Stimulated activated CD4-positive, alpha-beta T cell treated with anti-CD3 and anti-CD28 coated beads, Interleukin-1b, Interleukin-23, amount 100 ng/mL, for 24 hours (primary cell): ENCODE results near the gene ELN.
"Not testable (repeated sequence)": the region's sequence is repeated elsewhere in the genome, so short reads cannot be mapped to it uniquely, and the experiment has no call there.

ENCODE experiments used
- DNase-seq, 4 experiments: peaks; one replicate each; pipeline ENCODE4 v3.0.0-alpha.2; 2020; ENCODE audit warnings: low read depth in 4 of 4, low spot score in 1 of 4

The ELN gene

GRCh38 chr7:74040791-74041520, 13.0 kb downstream of the ELN start:
- DNase-seq = no peak

DNA sequence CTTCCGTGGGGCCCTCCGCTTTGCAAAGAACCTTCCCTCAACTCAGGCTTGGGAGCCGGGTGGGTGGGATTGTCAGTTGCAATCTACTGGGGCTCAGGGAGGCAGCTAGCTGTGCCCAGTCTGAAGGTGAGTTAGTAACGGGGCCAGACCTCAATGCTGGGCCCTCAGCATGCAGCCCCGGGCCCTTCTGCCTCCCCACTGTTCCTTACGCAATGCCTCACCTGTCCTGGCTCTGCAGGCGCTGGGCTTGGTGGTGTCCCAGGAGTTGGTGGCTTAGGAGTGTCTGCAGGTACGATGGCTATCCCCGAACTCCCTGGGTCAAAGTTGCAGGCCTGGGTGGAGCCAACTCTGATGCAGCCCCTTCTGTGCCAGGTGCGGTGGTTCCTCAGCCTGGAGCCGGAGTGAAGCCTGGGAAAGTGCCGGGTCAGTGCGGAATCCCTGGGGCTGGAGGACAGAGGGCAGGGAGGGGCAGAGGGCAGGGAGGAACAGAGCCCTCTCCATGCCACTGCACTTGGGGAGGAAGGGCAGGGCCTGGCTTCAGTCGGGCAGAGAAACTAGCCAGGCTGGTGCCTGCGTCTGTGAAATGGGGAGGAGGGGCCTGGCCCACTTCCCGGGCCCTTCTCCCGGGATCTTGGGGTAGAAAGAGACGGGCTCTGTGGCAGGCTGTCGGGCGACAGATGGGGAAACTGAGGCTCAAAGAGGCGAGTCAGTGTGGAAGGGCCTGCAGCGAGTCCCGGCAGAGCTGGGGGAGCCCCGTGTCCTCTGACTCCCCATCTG, 15.0 kb downstream of the ELN start:
- no peak for DNase-seq

GRCh38 chr7:74043523-74043951, 15.6 kb downstream of the ELN start:
- no peak for DNase-seq

DNA sequence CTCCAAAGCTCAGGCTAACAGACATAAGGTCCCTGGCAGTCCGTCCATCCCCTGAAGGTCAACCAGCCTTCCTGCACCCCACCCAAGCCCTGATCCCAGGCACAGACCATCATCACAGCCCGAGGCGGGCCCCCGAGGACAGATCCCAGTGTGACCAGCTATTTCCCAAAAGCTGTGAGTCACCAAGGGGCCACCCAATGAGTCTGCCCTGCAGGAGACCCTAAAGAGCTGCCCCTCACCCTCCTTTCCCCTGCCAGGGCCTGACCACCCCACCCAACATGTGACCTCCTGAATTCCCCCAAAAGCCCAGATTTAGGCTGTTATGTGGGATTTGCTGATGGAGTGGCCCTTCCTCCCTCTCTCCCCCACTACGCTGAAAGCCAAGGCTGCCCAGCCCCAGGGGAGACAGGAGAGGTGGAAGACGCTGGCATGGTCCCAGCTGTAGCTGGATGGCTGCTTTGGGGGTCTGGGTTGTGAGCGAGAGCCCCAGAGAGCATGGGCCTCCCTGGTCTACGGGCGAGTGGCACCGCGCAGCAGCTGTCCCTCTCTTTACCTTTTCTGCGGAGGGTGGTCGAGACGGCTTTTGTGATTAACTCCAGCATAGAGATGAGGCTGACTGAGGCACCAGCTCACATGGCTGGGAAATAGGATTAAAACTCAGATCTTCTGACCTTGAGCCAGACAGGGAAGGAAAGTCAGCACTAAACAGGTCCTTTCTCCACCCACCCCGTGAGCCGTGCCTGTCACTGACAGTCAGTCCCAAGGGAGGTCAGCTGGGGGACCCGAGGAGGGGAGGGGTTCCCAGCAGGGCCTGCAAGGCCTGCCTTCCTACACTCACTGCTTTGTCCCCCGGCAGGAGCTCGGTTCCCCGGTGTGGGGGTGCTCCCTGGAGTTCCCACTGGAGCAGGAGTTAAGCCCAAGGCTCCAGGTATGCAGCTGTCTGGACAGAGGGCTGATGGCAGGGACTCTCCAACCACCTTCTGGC, 16.7 kb downstream of the ELN start:
- no peak for DNase-seq

DNA sequence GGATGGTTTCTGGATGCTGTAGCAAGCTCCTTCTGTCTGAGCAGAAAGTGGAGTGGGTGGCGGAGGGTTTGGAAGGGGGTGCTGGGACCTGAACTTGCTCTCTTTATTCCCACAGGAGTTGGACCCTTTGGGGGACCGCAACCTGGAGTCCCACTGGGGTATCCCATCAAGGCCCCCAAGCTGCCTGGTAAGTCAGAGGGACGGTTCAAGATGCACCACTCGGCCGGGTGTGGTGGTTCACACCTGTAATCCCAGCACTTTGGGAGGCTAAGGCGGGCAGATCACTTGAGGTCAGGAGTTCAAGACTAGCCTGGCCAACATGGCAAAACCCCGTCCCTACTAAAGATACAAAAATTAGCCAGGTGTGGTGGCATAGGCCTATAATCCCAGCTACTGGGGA, 18.6 kb downstream of the ELN start:
- not testable (repeated sequence) for DNase-seq

DNA sequence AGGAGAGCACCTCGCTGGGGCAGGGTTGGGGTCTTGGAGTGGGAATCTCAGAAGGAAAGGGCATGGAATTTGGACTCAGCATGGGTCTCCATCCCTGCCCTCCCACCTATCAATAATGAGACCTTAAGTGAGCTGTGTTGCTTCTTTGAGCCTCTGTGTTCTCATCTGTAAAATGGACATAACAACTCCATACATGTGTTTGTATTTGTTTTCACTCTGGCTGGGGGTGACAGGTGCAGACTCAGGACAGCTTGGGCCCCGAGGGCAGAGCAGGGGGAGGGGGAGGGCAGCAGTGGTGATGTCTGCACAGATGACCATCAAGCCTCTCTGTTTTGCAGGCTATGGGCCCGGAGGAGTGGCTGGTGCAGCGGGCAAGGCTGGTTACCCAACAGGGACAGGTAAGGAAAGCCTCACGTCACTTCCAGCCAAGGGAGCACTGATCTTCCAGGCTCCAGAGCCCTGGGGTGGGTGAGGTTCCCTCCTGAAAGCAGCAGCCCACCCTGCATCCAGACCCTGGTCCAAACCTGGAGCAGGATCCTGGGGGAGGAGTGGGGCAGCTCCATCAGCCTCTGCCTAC, 19.9 kb downstream of the ELN start:
- DNase-seq = no peak

DNA sequence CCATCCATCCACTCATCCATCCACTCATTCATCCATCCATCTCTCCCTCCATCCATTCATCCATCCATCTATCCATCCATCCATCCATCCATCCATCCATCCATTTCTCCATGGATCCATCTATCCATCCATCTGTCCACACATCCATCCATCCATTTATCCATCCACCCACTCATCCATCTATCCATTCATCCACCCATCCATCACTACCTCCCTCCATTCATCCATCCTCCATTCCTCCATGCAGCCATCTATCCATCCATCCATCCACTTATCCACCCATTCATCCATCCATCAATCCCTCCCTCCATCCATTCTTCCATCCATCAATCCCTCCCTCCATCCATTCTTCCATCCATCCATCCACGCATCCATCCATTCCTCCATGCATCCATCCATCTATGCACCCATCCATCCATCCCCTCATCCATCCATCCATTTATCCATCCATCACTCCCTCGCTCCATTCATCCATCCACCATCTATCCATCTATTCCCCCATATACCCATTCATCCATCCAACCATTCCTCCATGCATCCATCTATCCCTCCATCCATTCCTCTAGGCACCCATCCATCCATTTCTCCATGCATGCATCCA, 21.1 kb downstream of the ELN start:
- DNase-seq = no peak

DNA sequence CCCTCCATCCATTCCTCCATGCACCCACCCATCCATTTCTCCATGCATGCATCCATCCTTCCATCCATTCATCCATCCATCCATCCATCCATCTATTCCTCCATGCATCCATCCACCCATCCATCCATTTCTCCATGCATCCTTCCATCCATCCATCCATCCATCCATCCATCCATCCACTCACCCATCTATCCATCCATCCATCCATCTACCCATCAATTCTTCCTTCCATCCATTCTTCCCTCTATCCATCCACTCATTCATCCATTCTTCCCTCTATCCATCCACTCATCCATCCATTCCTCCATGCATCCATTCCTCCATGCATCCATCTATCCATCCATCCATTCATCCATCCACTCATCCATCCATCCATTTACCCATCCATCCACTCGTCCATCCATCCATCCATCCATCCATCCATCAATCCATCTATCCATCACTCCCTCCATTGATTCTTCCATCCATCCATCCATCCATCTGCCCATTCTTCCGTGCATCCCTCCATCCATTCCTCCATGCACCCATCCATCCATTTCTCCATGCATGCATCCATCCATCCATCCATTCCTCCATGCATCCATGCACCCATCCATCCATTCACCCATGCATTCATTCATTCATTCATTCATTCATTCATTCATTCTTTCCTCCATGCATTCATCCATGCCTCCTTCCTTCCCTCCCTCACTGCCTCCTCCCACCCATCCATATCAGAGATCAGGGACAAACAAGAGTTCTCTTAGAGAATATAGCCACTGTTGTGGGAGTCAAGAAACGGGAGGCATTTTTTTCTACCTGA, 22.2 kb downstream of the ELN start:
- DNase-seq = no peak

DNA sequence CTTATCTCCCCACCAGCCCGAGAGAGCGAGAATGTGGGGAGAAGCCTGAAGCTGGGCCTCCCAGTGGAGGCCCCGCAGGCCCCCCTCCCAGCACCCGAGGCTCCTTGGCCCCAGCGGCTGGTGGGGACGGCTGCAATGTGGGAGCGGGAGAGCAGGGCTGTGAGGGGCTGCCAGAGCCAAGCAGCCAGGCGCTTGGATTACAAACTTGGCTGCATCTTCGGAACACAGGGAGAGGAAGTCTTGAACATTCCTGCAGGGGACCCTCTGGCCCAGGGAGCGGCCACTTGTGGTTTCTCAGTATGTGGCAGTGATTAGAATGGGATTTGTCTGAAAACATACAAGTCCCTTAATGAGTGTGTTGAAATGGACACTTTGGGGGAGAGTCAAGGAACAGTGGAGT, 23.2 kb downstream of the ELN start:
- DNase-seq = no peak

DNA sequence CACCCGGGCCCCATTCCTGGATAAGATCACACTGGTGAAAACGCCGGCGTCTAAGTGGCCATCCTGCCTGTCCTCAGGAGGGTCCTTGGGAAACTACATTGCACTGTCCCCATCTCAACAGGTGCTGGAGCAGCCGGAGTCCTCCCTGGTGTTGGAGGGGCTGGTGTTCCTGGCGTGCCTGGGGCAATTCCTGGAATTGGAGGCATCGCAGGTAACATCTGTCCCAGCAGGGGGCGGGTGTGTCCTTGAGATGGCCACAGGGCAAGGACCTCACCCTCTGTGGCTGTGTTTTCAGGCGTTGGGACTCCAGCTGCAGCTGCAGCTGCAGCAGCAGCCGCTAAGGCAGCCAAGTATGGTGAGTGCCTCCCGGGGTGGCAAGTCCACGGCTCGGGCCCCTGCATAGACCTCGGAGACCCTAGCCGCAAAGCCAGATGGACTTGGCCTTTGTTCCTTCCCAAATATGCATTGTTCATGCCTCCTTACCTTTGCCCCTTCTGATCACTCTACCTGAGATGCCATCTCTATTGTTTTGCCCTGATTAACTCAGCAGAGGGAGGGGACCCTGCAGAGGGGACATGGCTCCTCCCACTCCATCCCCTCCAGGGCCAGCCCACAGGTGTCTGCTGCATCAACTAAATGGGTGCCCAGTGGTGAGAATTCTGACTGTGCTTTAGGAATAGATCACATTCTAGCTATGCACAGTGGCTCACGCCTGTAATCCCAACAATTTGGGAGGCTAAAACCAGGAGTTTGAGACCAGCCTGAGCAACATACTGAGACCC, 23.8 kb downstream of the ELN start:
- DNase-seq = no peak

DNA sequence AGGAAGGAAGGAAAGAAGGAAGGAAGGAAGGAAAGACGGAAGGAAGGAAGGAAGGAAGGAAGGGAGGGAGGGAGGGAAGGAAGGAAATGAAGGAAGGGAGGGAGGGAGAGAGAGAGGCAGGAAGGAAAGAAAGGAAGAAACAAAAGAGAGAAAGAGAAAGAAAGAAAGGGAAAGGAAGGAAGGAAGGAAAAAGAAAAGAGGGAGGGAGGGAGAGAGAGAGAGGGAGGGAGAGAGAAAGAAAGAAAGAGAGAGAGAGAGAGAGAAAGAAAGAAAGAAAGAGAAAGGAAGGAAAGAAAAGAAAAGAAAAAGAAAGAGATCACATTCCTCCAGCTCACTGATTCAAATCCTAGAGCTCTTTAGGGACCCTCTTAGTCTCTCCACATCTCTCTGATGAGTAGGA, 24.7 kb downstream of the ELN start:
- no peak for DNase-seq

DNA sequence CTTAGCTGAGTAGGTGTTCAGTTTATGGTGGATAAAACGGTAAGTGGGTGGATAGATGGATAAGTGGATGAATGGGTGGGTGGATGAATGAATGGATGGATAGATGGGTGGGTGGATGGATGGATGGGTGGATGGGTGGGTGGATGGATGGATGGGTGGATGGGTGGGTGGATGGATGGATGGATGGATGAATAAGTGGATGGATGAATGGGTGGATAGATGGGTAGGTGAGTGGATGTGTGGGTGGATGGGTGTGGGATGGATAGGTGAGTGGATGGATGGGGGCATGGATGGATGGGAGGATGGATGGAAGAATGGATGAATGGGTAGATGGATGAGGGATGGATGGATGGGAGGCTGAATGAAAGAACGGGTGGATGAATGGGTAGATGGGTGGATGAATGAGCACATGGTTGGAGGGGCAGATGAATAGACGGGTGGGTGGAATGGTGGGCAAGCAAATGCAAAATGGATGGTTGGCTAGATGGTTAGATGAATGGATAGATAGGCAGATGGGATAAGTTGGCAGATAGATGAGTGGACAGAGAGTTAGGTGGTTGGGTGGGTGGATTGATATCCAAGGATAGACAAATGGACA, 25.7 kb downstream of the ELN start:
- DNase-seq = no peak

DNA sequence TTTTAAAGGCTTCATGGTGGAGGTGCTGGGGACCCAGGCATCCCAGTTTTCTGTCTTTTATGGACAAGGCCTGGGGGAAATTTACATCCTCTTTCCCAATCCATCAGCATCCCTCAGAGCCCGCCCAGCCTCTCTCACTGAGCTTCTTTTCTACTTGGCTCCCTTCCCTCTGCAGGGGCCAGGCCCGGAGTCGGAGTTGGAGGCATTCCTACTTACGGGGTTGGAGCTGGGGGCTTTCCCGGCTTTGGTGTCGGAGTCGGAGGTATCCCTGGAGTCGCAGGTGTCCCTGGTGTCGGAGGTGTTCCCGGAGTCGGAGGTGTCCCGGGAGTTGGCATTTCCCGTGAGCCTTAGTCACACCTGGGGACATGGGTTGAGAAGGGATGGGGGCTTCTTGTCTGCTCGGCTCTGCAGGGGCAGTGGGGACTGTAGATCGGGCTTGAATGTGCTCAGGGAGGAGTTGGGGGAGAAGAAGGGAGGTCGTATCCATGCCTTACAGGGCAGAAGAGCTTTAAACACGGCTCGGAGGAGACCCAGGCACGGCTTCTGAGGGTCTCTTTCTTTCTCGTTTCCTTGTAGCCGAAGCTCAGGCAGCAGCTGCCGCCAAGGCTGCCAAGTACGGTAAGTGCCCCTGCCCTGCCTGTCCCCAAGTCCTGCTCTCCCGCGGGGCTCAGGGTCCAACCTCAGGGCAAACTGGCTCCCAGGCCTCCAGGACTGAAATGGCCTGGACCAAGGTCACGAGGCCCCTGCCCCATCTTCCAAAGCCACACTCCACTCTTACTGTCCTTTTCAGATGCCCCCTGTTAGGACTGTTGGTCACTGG, 28.3 kb downstream of the ELN start:
- no peak for DNase-seq

- no peak for DNase-seq
Observed at GRCh38 chr7:74057216-74057925, 29.4 kb downstream of the ELN start.

- no peak for DNase-seq
Observed at GRCh38 chr7:74057987-74058386, 30.0 kb downstream of the ELN start.

DNA sequence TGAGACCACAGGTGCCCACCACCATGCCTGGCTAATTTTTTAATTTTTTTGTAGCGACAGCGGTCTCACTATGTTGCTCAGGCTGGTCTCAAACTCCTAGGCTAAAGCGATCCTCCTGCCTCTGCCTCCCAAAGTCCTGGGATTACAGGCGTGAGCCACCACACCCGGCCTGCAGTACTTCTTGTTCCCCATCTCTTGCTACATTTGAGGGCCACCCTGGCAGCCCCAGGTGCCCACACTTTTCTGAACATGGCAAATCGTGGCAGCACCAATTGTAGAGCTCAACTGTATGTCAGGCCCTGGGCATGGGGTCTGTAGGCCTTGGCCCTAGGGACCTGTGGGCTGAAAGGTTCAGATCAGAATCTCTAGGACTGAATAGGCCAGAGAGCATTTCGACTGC, 30.5 kb downstream of the ELN start:
- DNase-seq = no peak

GRCh38 chr7:74059037-74059436, 31.1 kb downstream of the ELN start:
- no peak for DNase-seq
